Tibial nerve (tissue), 4 donors: ENCODE measurements around the gene VEZF1. TPM values are rescaled to one million over a fixed set of nuclear protein-coding genes. Genes with fewer than 3 reads are reported as not detected.

Experiments
- DNase-seq, 2 donors: peaks; one replicate each; pipeline ENCODE4 v3.0.0-alpha.2; 2019; ENCODE audit warnings: low spot score in 2 of 2
- H3K27ac ChIP-seq, 4 donors: fragments of 200-600 bp; sonication (generic) in 3 of 4; one replicate each; pipeline ENCODE4 v1.5.1; 2017 to 2019; ENCODE audit warnings: mild to moderate bottlenecking in 1 of 4
- H3K27me3 ChIP-seq, 2 donors: fragments of 200-600 bp; sonication (generic) in 1 of 2; one replicate each; pipeline versions ENCODE4 v1.5.1 to v1.6.0; 2017 to 2019
- H3K36me3 ChIP-seq, 3 donors: fragments of 200-600 bp; sonication (generic); one replicate each; pipeline ENCODE4 v1.5.1; 2018 to 2019
- H3K4me1 ChIP-seq, 4 donors: fragments of 200-600 bp; sonication (generic) in 3 of 4; one replicate each; pipeline ENCODE4 v1.5.1; 2017 to 2019
- H3K4me3 ChIP-seq, 4 donors: fragments of 200-600 bp; sonication (generic) in 3 of 4; one replicate each; pipeline ENCODE4 v1.5.1; 2017 to 2019; ENCODE audit warnings: mild to moderate bottlenecking in 1 of 4, moderate library complexity in 1 of 4
- H3K9me3 ChIP-seq, 4 donors: fragments of 200-600 bp; sonication (generic) in 3 of 4; one replicate each; pipeline ENCODE4 v1.5.1; 2017 to 2019
- EP300 ChIP-seq, 2 donors: sonication (generic); formaldehyde crosslinking; IDR thresholded peaks; one replicate each; pipeline ENCODE4 v1.6.1; 2017; ENCODE audit warnings: antibody characterized with exemption in 2 of 2, mild to moderate bottlenecking in 1 of 2
- POLR2A ChIP-seq, 2 donors: fragments of 450-650 bp; IDR thresholded peaks; one replicate each; pipeline ENCODE4 v1.6.1; 2017; ENCODE audit warnings: antibody characterized with exemption in 2 of 2, mild to moderate bottlenecking in 2 of 2, moderate library complexity in 2 of 2
- WGBS, 2 donors: methylation state at CpG; one replicate each; pipeline ENCODE4 v1.1.5; 2018; 5-methylcytosine and 5-hydroxymethylcytosine counted together
- total RNA-seq, 4 donors: library from RNA; depleted of rRNA; stranded (reverse); fragments of >200 nt; gene quantifications; one replicate each; pipeline ENCODE4 v1.1.0, GENCODE V29; 2016
- TF ChIP-seq, protein P1 (sequence below), 5 experiments: fragments of 200-600 bp in 3 of 5; fragments of 450-650 bp in 2 of 5; sonication (generic) in 3 of 5; IDR thresholded peaks; one replicate each; pipeline ENCODE4 v1.5.1; 2016 to 2019; ENCODE audit warnings: antibody characterized with exemption in 5 of 5, mild to moderate bottlenecking in 3 of 5, moderate library complexity in 2 of 5

The VEZF1 gene
- total RNA-seq, 4 donors from 2014 or later: 42.3 to 66.0 (median 48.3) TPM

DNA sequence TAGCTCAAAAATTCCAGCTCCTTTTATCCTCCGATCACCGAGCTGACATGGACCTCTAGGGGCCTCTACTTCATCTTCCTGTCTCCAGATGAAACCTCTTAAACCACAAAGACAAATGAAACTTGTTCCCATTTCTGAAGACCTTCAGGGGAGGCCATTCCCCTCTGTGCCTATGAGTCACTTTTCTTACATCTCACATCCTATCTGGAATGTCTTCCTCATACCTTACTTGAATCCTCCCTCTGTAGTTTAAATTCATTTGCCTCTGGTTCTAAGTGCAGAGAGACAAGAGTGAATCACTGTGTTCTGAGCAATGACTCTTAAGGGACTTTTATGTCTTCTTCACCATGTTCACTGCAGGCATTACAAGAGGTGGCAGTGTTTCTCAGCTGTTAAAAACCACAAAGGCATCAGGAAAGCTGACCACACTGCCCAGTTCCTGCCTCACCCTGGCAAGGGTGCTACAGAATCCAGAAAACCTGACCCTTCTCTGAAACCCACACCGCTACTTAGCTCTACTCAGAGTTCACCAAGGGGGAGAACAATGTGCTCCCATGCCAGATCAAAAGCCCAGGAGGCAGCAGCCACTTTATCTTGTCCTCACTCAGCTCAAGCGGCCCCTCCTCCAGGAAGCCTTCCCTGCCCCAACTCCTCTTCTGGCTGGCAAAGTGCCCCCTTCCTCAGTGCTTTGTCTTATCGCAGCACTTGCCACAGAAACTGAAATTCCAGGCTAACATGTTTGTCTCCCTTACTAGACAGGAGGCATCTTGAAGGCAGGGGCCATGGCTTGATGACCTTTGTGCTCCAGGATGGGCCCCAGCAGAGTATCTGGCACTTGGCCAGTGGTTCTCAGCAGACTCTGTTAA is 39.3 kb downstream of the VEZF1 start:
- no peak for DNase-seq
- Histone ChIP-seq H3K4me1 (peaks cover 0 to 97% (median 43%) of the 10 kb centered on the region in 4 donors), H3K36me3 (no peaks in the 10 kb centered on the region), H3K4me3 (no peak overlapping the region), H3K27ac (peak overlapping the region; percentile 58 to 94 (median 83)), H3K9me3 (no peaks in the 10 kb centered on the region), H3K27me3 (no peaks in the 10 kb centered on the region)
- peak in 1 of 2 donors; percentile 53 for TF ChIP-seq EP300 (IDR thresholded peaks at IDR 0.05)
- TF ChIP-seq, protein P1, sequence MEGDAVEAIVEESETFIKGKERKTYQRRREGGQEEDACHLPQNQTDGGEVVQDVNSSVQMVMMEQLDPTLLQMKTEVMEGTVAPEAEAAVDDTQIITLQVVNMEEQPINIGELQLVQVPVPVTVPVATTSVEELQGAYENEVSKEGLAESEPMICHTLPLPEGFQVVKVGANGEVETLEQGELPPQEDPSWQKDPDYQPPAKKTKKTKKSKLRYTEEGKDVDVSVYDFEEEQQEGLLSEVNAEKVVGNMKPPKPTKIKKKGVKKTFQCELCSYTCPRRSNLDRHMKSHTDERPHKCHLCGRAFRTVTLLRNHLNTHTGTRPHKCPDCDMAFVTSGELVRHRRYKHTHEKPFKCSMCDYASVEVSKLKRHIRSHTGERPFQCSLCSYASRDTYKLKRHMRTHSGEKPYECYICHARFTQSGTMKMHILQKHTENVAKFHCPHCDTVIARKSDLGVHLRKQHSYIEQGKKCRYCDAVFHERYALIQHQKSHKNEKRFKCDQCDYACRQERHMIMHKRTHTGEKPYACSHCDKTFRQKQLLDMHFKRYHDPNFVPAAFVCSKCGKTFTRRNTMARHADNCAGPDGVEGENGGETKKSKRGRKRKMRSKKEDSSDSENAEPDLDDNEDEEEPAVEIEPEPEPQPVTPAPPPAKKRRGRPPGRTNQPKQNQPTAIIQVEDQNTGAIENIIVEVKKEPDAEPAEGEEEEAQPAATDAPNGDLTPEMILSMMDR (IDR thresholded peaks at IDR 0.05): no peak
- 39% methylated on average over 5 of the region's 5 CpGs for WGBS, 2 donors

DNA sequence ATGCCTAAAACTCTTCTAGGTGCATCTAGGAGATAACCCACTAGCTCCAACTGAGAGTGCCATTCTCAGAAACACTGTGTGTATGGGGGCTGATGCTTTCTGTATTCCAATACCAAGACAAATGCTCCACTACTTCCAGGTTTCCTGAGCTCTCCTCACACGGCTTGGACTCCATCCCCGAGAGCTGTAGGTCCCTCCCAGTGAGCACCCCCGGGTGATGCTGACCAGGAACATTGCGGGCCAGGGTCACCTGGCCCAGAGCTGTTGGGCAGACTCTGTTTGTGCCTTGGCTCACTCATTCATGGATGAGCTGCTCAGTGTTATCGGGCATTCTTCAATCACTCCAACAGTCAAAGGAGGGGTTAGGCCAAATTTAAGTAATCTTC is 39.9 kb downstream of the VEZF1 start:
- no peak overlapping the region for H3K4me3 ChIP-seq
- H3K36me3 ChIP-seq: no peaks in the 10 kb centered on the region
- H3K9me3 ChIP-seq: no peaks in the 10 kb centered on the region
- no peak for DNase-seq
- TF ChIP-seq, protein P1 (IDR thresholded peaks at IDR 0.05): no peak
- TF ChIP-seq EP300 (IDR thresholded peaks at IDR 0.05) (no peak), POLR2A (IDR thresholded peaks at IDR 0.05) (no peak)
- H3K27ac ChIP-seq: peak overlapping the region; percentile 58 to 94 (median 83)
- H3K4me1 ChIP-seq: peaks cover 0 to 97% (median 39%) of the 10 kb centered on the region in 4 donors
- 43 to 59% methylated on average over 5 of the region's 5 CpGs for WGBS, 2 donors
- H3K27me3 ChIP-seq: no peaks in the 10 kb centered on the region

DNA sequence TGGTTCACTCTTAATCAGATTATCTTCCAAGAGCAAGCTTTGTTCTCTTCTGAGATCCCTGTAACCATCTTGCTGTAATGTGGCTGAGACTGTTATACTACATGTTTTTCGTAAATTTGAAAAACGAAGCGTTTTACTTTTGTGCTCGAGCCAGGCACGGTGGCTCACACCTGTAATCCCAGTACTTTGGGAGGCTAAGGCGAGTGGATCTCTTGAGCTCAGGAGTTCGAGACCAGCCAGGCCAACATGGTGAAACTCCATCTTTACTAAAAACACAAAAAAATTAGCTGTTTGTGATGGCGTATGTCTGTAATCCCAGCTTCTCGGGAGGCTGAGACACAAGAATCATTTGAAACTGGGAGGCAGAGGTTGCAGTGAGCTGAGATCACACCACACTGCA is 40.7 kb downstream of the VEZF1 start:
- no peak for TF ChIP-seq EP300 (IDR thresholded peaks at IDR 0.05)
- Histone ChIP-seq H3K27ac (peak overlapping the region; percentile 58 to 94 (median 83)), H3K4me1 (peaks cover 0 to 97% (median 40%) of the 10 kb centered on the region in 4 donors), H3K9me3 (no peaks in the 10 kb centered on the region), H3K36me3 (no peaks in the 10 kb centered on the region), H3K27me3 (no peaks in the 10 kb centered on the region), H3K4me3 (peak overlapping the region in 3 of 4 donors; percentile 14 to 49 (median 17))
- WGBS, 2 donors: 75 to 79% methylated on average over 9 of the region's 9 CpGs
- no peak for DNase-seq

DNA sequence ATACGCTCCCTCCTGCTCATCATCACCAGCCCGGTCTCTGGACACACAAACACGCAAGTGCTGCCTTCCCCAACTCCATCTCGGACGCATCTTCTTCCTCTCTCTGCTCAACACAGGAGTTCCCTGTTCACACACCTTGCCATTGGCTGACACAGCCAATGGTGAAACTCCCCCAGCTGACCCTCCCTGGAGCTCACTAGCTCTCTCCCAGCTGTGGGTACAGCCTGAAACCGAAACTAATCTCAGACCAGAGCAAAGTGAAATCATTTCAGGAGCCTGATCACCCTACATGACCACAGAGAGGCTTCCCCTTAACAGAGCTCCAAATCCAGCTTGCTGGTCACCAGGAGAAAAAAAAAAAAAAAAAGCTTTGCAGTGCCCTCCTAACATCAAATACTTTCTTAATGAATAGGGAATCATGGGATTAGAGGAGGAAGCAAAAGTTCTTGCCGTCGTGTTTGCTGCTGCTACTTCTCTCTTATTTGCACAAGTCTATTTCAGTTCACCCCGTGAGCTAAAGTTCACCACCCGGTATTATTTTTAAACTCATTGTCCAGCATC is 41.2 kb downstream of the VEZF1 start:
- 10 to 13% methylated on average over 10 of the region's 10 CpGs for WGBS, 2 donors
- H3K27ac ChIP-seq: peak overlapping the region; percentile 58 to 94 (median 83)
- peak overlapping the region; percentile 14 to 49 (median 22) for H3K4me3 ChIP-seq
- TF ChIP-seq EP300 (IDR thresholded peaks at IDR 0.05): peak; percentile 13 to 56
- TF ChIP-seq, protein P1 (IDR thresholded peaks at IDR 0.05): no peak
- H3K4me1 ChIP-seq: peaks cover 0 to 97% (median 45%) of the 10 kb centered on the region in 4 donors
- no peak for DNase-seq
- no peaks in the 10 kb centered on the region for H3K9me3 ChIP-seq
- no peaks in the 10 kb centered on the region for H3K36me3 ChIP-seq
- no peaks in the 10 kb centered on the region for H3K27me3 ChIP-seq

DNA sequence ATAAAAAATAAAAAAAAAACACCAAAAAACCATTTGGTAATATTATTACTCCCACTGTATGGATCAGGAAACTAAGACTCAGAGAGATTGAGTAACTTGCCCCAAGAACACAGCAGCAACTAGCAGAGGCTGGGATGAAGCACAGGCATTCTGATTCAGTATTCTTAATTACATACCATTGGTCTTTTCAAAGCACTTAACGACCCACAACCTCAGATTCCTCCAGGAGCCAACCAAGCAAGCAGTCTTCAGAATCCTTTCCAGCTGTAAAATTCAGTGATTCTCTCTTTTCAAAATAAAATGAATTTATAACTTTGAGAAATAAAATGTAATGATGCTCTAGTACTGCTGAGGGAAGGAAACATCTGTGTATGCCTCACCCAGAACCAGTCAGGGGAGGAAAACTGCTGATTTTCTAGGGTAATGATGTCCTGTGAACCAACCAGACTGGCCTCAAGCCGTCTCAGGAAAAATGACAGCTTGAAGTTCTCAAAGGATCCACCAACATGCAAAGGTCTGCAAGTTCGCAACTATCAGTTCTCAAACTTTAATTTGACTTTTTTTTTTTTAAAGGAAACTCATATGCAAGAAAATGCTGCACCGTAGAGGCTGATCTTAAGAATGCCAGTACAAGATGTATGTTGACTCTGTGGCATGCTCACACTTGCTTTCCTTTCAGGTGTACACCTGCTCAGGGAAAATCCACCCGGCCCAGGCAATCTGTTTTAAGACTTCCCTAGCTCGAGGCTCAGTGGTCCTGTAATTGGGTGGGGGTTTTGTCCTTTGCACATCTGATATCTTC is 41.9 kb downstream of the VEZF1 start:
- TF ChIP-seq, protein P1 (IDR thresholded peaks at IDR 0.05): no peak
- TF ChIP-seq EP300 (IDR thresholded peaks at IDR 0.05) (no peak), POLR2A (IDR thresholded peaks at IDR 0.05) (no peak)
- peak overlapping the region; percentile 58 to 94 (median 83) for H3K27ac ChIP-seq
- H3K9me3 ChIP-seq: no peaks in the 10 kb centered on the region
- no peaks in the 10 kb centered on the region for H3K27me3 ChIP-seq
- peaks cover 0 to 97% (median 52%) of the 10 kb centered on the region in 4 donors for H3K4me1 ChIP-seq
- no peaks in the 10 kb centered on the region for H3K36me3 ChIP-seq
- H3K4me3 ChIP-seq: peak overlapping the region; percentile 14 to 49 (median 22)
- WGBS, 2 donors: 26 to 30% methylated on average over 6 of the region's 6 CpGs
- no peak for DNase-seq
